NCI-H2171 (cell line): ENCODE results near the gene DAAM1.

ENCODE experiments used
- DNase-seq: peaks from one replicate; lab custom pipeline; 2025; lab: John Stamatoyannopoulos, UW

Gene DAAM1

GRCh38 chr14:59292028-59292427, 103.6 kb downstream of the DAAM1 start:
- peak; percentile 23 for DNase-seq

DNA sequence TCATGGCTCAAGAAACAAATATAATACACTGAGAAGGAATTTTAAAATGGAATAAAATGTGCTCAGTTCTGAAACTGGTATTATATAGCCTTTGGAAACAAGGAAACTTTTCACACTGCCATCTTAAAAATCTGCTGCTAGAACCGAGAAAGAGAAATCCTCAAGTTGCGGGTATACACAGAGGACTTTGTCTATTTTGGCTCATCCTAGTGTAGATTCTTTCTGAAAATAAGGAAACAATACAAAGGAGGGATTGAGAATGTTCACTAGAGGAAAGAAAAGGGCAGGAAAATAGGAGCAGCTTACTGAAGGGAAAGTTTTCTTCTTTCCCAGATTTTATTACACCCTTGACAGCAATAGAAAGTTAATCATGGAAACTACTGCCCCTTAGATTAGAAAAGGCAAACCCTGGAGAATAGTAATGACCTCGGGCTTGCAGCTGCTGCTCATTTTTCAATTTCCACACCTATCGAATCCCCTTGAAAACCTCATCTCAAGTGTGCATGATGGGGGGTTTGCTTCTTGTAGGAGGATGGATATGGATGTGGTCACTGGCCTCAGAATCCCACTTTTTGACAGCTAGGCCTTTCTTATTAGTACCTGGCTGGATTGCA, 104.6 kb downstream of the DAAM1 start:
- no peak for DNase-seq

- DNase-seq, result no peak
These were observed 105.6 kb downstream of the DAAM1 start for GRCh38 chr14:59293935-59294661.

GRCh38 chr14:59294662-59294992, 106.2 kb downstream of the DAAM1 start:
- DNase-seq, result no peak

DNA sequence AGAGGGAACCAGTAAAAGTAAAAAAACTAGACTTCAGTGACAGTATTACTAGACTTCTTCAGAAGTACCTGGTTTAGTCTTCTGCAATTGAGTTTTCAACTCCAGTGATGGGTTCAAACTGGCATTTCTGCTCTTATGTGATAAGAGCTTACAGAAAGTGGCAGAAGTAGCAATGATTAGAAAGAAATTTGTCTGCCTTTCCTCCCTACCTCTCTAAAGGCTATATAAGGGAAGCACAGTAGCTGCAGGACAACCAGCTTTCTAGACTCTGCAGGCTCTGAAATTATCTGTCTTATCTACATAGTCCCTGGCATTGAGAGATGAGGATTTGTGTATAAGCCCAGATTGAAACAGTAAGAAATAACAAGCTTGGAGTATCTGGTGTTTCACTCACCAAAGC, 107.5 kb downstream of the DAAM1 start:
- no peak for DNase-seq

GRCh38 chr14:59296508-59296907, 108.0 kb downstream of the DAAM1 start:
- no peak for DNase-seq

- DNase-seq, result no peak
These were observed 108.8 kb downstream of the DAAM1 start for GRCh38 chr14:59297071-59297776.

GRCh38 chr14:59299731-59300130, 111.3 kb downstream of the DAAM1 start:
- no peak for DNase-seq

GRCh38 chr14:59301354-59301753, 112.9 kb downstream of the DAAM1 start:
- DNase-seq, result no peak

DNA sequence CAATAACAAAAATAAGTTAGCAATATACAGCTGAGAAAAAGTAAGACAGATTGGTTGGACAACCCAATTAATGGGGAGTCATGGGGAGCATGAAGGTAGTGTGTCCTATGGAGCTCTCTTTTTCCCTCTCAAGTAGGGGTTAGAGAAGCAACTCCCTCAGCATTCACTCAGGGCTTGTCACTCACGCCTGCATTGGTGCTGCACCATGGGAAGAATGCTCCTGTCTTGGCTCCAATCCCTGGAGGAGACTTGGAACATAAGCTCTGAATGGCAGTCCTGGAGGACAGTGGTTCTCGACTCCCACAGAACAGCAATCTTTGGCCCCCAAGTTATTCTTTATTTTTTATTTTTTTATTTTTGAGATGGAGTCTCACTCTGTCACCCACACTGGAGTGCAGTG, 113.8 kb downstream of the DAAM1 start:
- no peak for DNase-seq

DNA sequence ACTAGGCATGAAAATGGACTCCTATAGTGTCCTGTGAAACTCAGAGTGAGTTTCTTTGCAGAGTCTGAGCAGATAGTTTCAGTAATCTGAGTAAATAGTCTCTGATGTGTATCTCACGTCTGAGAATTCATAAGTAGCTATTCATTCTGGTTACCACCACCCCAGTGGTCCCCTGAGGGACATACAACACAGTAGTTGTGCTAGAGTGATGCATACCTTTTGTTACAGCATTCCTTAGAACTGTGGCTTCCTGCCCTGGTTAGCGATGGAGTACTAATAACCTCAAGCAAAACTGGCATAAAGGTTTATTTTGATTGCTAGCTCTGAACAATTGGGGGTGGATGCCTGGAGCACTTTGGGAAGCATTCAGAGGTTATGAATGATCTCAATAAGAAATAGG, 114.7 kb downstream of the DAAM1 start:
- DNase-seq, result no peak

GRCh38 chr14:59305231-59305630, 116.8 kb downstream of the DAAM1 start:
- DNase-seq, result no peak

DNA sequence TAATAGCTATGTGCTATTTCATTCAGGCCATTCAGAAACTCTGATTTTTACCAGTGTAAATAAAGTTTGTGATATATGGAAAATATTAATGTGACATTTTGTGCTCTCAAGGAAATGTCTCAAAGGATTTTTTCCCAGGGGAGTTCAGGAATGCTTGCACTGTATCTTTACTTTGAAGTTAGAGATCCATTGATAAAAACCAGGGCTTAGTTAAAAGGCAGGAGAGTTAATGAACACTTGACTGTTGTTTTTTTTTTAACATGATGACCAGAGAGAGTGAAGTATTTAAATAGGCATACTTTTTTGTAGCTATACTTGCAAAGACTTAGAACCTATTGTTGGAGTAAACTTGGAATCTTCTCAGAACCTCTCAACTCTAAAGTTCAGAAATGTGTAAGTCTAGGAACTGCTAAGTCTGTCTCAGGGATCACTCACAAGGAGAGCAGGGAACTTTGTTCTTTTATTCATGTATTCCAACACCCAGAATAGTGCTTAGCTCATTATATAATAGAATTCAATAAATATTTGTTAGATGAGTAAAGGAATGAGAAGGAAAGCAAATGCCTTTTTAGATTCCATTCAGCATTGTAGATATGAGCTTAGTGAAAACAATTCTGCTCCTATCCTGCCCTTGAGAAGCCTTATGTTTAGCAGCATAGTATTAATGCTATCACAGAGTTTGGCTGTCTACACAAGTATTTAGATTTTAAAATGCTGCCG, 117.5 kb downstream of the DAAM1 start:
- DNase-seq, result no peak

GRCh38 chr14:59306775-59307174, 118.3 kb downstream of the DAAM1 start:
- DNase-seq, result no peak

GRCh38 chr14:59308086-59308485, 119.6 kb downstream of the DAAM1 start:
- no peak for DNase-seq

- DNase-seq, result no peak
These were observed 120.2 kb downstream of the DAAM1 start for GRCh38 chr14:59308673-59309072.

- DNase-seq, result no peak
These were observed 120.9 kb downstream of the DAAM1 start for GRCh38 chr14:59309291-59309900.

DNA sequence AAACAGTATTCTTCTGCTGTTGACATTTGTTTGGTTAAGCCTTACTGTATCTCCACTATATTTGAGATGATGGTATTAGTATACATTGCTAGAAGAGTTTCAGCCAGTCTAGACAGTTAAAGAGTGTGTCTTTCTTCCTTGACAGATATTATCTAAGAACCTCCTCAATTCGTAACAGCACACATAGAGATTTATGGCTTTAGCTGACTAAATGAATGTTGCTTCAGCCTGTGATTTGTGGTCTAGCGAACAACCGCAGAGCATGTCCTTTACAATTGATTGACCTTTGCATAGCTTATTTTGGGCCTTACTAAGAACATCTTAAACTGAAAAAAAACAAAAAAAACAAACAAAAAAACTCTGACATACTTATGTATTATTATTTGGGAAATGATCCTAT, 122.2 kb downstream of the DAAM1 start:
- DNase-seq, result no peak

- DNase-seq, result no peak
These were observed 123.3 kb downstream of the DAAM1 start for GRCh38 chr14:59311723-59312122.

DNA sequence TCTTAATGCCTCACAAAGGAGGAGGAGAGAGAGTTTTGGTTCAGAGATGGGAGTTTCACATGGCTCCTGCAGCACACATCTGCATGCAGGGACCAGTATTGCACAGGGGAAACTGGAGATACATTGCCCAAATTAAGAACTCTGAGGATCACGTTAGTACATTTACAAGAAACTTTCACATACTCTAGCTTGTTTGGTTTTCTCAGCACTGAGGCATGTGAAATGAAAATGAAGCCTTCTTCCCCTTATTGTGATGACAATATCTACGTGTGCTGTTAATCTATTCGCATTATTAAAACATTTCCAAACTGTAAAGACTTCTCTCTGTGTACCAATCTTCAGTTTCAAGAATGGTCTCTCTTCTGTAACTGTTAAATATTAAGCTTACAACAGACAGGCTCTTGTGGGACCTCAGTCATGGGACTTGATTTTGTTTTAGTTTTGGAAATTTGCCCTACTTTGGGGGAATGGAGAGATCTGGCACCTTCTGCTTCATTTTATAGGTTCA, 124.7 kb downstream of the DAAM1 start:
- no peak for DNase-seq

DNA sequence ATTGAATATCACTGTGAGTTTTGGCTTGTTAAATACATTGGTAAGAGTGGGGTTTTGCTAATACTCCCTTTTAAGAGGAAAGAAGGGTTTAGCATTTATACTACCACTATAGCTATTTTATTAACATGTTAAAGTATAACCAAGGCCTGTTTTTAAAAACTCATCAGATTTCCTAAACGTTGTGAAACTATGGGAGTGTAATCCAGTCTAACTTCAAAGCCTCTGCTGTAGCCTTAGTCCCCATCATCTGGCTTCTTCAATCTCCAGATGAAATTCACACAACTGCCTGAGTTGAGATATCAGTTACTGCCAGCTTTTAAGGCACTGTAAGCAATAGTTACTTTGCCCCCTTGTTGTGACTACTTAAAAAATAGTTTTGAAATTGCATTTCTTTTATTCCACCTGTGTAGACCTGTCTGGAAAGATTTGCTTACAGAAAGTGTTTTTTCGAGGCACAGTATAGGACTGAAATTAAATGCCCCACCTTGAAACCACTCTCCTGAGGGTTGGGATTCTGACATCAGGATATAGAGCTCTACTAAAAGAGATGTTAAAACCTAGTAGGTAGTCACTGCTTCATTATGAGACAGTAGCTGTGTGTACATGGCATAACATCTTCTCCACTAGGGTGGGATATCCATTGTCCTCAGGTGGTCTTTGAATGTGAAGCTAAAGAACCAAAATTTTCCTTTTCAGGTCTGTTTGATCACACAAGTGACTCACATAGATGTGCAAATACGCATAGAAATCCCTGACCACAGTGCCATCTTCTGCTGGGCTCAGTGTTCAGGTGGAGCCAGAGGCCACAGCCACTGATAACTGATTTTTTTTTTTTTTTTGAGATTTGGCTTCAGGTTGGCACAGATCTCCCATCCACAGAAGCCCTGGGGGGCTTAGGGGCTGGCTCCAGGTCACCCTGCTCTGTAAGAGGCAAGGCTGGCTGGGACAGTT, 125.5 kb downstream of the DAAM1 start:
- DNase-seq, result no peak
